Measurements from ENCODE around the gene FGF18.

- TF ChIP-seq POLR2A (IDR thresholded peaks at IDR 0.05; ENCODE audit: low read depth, low read length) (no peak), EZH2 (IDR thresholded peaks at IDR 0.05; ENCODE audit: borderline replicate concordance, control insufficient read depth, low read depth, low read length) (no peak), ELK1 (IDR thresholded peaks at IDR 0.05; ENCODE audit: low read depth, low read length) (no peak), ZNF274 (IDR thresholded peaks at IDR 0.05; ENCODE audit: insufficient read depth, insufficient read length) (no peak)
These were observed 60.3 kb downstream of the FGF18 start for GRCh38 chr5:171479776-171480125.
